Panc1 (cell line): ENCODE data around the gene SCNM1. TPM values are rescaled to one million over a fixed set of nuclear protein-coding genes. Genes with fewer than 3 reads are reported as not detected.

Experiments used
- ATAC-seq: fragments of 200-7000 bp; cut with Tn5 transposase; 2 replicates; pipeline ENCODE4 v1.9.1; 2020; ENCODE audit warnings: mild to moderate bottlenecking, moderate library complexity
- BruUV-seq: library from RNA; stranded (reverse); fragments of 400-500 nt; replicated peaks from 2 replicates; lab custom pipeline; 2021; lab: Mats Ljungman, UMichigan
- CTCF ChIA-PET: fragments of 300-600 bp; sonication (Branson Sonifier 250); formaldehyde crosslinking; loops from one replicate; lab custom pipeline; 2022; ENCODE audit warnings: antibody characterized with exemption; lab: Charles Lee
- POLR2A ChIA-PET: fragments of 300-600 bp; sonication (Branson Sonifier 250); formaldehyde crosslinking; loops from one replicate; lab custom pipeline; 2022; ENCODE audit warnings: antibody characterized with exemption; lab: Charles Lee
- DNase-seq: peaks from one replicate; pipeline ENCODE4 v3.0.0-alpha.2; 2010; ENCODE audit warnings: low read depth, low spot score
- H3K27ac ChIP-seq: 2 replicates; pipeline ENCODE4 v1.5.1; 2011; ENCODE audit warnings: mild to moderate bottlenecking, low read length, inconsistent platforms
- H3K27me3 ChIP-seq: fragments of 200-500 bp; sonication (Bioruptor generic); 2 replicates; pipeline ENCODE4 v1.6.0; 2014; ENCODE audit warnings: low read length, inconsistent platforms; ENCODE audit not compliant: control insufficient read depth, insufficient read depth
- H3K36me3 ChIP-seq: fragments of 200-500 bp; sonication (Bioruptor generic); 2 replicates; pipeline ENCODE4 v1.5.1; 2014; ENCODE audit warnings: inconsistent platforms, mild to moderate bottlenecking, low read length, moderate library complexity; ENCODE audit not compliant: control insufficient read depth, insufficient read depth
- H3K4me1 ChIP-seq: 2 replicates; pipeline ENCODE4 v1.5.1; 2011; ENCODE audit warnings: inconsistent platforms, mild to moderate bottlenecking, low read length, moderate library complexity; ENCODE audit not compliant: control insufficient read depth, insufficient read depth
- H3K4me3 ChIP-seq, 2 experiments: 2 replicates each; pipeline ENCODE4 v1.5.1; 2011 to 2012; ENCODE audit warnings: low read depth in 2 of 2, low read length in 2 of 2, mild to moderate bottlenecking in 2 of 2, inconsistent platforms in 1 of 2, moderate library complexity in 1 of 2
- H3K9me3 ChIP-seq: fragments of 200-500 bp; sonication (Bioruptor generic); 2 replicates; pipeline ENCODE4 v1.5.1; 2014; ENCODE audit warnings: low read depth, mild to moderate bottlenecking, inconsistent platforms, low read length, moderate library complexity; ENCODE audit not compliant: control insufficient read depth, insufficient read depth
- CTCF ChIP-seq: fragments of 450-650 bp; IDR thresholded peaks from 2 replicates; pipeline ENCODE4 v1.5.1; 2017; ENCODE audit warnings: mild to moderate bottlenecking
- POLR2AphosphoS5 ChIP-seq: IDR thresholded peaks from 2 replicates; pipeline ENCODE4 v1.6.1; 2012; ENCODE audit warnings: mild to moderate bottlenecking, low read depth, low read length, moderate library complexity
- REST ChIP-seq, 2 experiments: IDR thresholded peaks; 2 replicates each; pipeline ENCODE4 v1.6.1; 2011 to 2012; ENCODE audit warnings: low read depth in 2 of 2, control low read depth in 1 of 2, low read length in 1 of 2, mild to moderate bottlenecking in 1 of 2, moderate library complexity in 1 of 2; ENCODE audit not compliant: insufficient read depth in 1 of 2
- SIN3A ChIP-seq: IDR thresholded peaks from 2 replicates; pipeline ENCODE4 v1.6.1; 2012; ENCODE audit warnings: low read depth, mild to moderate bottlenecking, low read length, moderate library complexity, borderline replicate concordance; ENCODE audit not compliant: insufficient read depth
- TCF7L2 ChIP-seq: IDR thresholded peaks from 2 replicates; pipeline ENCODE4 v1.6.1; 2011; ENCODE audit warnings: mild to moderate bottlenecking, low read depth, low read length, inconsistent platforms
- in situ Hi-C: cut with HindIII; loops from 2 replicates; pipeline ENCODE4 v1.10.0; 2016; ENCODE audit warnings: low sequenced_read_pairs, low pct_unique_long_range_greater_than_20kb
- intact Hi-C: fragments of 100-400 bp; cut with micrococcal nuclease; formaldehyde crosslinking; loops from one replicate; pipeline ENCODE4 v1.10.0; 2022; ENCODE audit not compliant: unreplicated experiment
- total RNA-seq: library from RNA; stranded (reverse); gene quantifications from one replicate; pipeline ENCODE4 v1.2.1, GENCODE V29; 2021; ENCODE audit not compliant: unreplicated experiment

SCNM1 gene
- total RNA-seq, 1 experiment from 2014 or later = 36.5 TPM

- Histone ChIP-seq H3K4me1 (no peaks in the 10 kb centered on the region), H3K36me3 (no peaks in the 10 kb centered on the region), H3K4me3 (no peak overlapping the region), H3K9me3 (no peaks in the 10 kb centered on the region), H3K27me3 (no peaks in the 10 kb centered on the region), H3K27ac (no peak overlapping the region)
- in situ Hi-C loops (loop anchor here (5.0 kb wide), 1 partner anchor 35 kb away; no protein-coding TSS in a partner anchor), intact Hi-C loops (no loop called here)
- TF ChIP-seq CTCF (no peak), TCF7L2 (no peak), POLR2AphosphoS5 (no peak), SIN3A (no peak), REST (IDR thresholded peaks at IDR 0.05; ENCODE audit: insufficient read depth in 1 of 2, low read depth in 2 of 2, low read length in 1 of 2) (no peak)
- DNase-seq (no peak), ATAC-seq (no peak)
- BruUV-seq = no TSS peak
- POLR2A ChIA-PET = no interaction called here
- CTCF ChIA-PET = no interaction called here
Measured at GRCh38 chr1:151132335-151133017, 33.5 kb upstream of the SCNM1 start.

GRCh38 chr1:151133018-151133806 lies 32.7 kb upstream of the SCNM1 start:
- Histone ChIP-seq H3K4me1 (no peaks in the 10 kb centered on the region), H3K27me3 (no peaks in the 10 kb centered on the region), H3K36me3 (no peaks in the 10 kb centered on the region), H3K27ac (no peak overlapping the region), H3K4me3 (no peak overlapping the region), H3K9me3 (no peaks in the 10 kb centered on the region)
- ChIA-PET POLR2A (no interaction called here), CTCF (no interaction called here)
- no peak for TF ChIP-seq TCF7L2
- TF ChIP-seq SIN3A = no peak
- TF ChIP-seq CTCF = no peak
- TF ChIP-seq POLR2AphosphoS5 = no peak
- TF ChIP-seq REST (IDR thresholded peaks at IDR 0.05; ENCODE audit: insufficient read depth in 1 of 2, low read depth in 2 of 2, low read length in 1 of 2) = no peak
- DNase-seq = no peak
- no TSS peak for BruUV-seq
- ATAC-seq = no peak
- in situ Hi-C loops (loop anchor here (5.0 kb wide), 1 partner anchor 36 kb away; no protein-coding TSS in a partner anchor), intact Hi-C loops (no loop called here)
